ENCODE data around the gene FGF1.

- TF ChIP-seq, protein P1, sequence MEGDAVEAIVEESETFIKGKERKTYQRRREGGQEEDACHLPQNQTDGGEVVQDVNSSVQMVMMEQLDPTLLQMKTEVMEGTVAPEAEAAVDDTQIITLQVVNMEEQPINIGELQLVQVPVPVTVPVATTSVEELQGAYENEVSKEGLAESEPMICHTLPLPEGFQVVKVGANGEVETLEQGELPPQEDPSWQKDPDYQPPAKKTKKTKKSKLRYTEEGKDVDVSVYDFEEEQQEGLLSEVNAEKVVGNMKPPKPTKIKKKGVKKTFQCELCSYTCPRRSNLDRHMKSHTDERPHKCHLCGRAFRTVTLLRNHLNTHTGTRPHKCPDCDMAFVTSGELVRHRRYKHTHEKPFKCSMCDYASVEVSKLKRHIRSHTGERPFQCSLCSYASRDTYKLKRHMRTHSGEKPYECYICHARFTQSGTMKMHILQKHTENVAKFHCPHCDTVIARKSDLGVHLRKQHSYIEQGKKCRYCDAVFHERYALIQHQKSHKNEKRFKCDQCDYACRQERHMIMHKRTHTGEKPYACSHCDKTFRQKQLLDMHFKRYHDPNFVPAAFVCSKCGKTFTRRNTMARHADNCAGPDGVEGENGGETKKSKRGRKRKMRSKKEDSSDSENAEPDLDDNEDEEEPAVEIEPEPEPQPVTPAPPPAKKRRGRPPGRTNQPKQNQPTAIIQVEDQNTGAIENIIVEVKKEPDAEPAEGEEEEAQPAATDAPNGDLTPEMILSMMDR (IDR thresholded peaks at IDR 0.05): no peak
- TF ChIP-seq POLR2A (IDR thresholded peaks at IDR 0.05): no peak
Observed at GRCh38 chr5:142642427-142642826, 43.5 kb downstream of the FGF1 start.
